Erythroblast (primary cell): ENCODE data around the gene ACTN4.
"Not testable (repeated sequence)": the region's sequence is repeated elsewhere in the genome, so short reads cannot be mapped to it uniquely, and the experiment has no call there.

Experiments
- DNase-seq, 2 experiments: peaks; one replicate each; lab custom pipeline; 2025; lab: John Stamatoyannopoulos, UW
- GATA1 ChIP-seq: IDR thresholded peaks from 2 replicates; pipeline ENCODE4 v1.6.1; 2011; ENCODE audit warnings: low read depth, mild to moderate bottlenecking, control low read depth, low read length, moderate library complexity
- POLR2A ChIP-seq: IDR thresholded peaks from 2 replicates; pipeline ENCODE4 v1.6.1; 2011; ENCODE audit warnings: mild to moderate bottlenecking, low read length

Gene ACTN4

GRCh38 chr19:38626401-38626800, 21.0 kb upstream of the ACTN4 start:
- DNase-seq, result no peak
- TF ChIP-seq POLR2A, result no peak
- TF ChIP-seq GATA1, result no peak

GRCh38 chr19:38629568-38629967, 17.9 kb upstream of the ACTN4 start:
- DNase-seq, result no peak
- no peak for TF ChIP-seq POLR2A
- no peak for TF ChIP-seq GATA1

- not testable (repeated sequence) for DNase-seq
Observed at GRCh38 chr19:38631301-38631700, 16.1 kb upstream of the ACTN4 start.

GRCh38 chr19:38631811-38632475, 15.5 kb upstream of the ACTN4 start:
- not testable (repeated sequence) for DNase-seq

- peak; percentile 49 to 77 for DNase-seq
Observed at GRCh38 chr19:38632476-38633213, 14.8 kb upstream of the ACTN4 start.

GRCh38 chr19:38634757-38635482, 12.5 kb upstream of the ACTN4 start:
- TF ChIP-seq GATA1 (no peak), POLR2A (no peak)
- DNase-seq, result peak; percentile 71 to 85

More at GRCh38 chr19:38632476-38633213, 14.8 kb upstream of the ACTN4 start:
- TF ChIP-seq POLR2A (peak; percentile 39), GATA1 (no peak)

- TF ChIP-seq POLR2A (no peak), GATA1 (no peak)
- DNase-seq, result no peak
Observed at GRCh38 chr19:38635483-38636399, 11.7 kb upstream of the ACTN4 start.

- DNase-seq, result no peak
- no peak for TF ChIP-seq POLR2A
- no peak for TF ChIP-seq GATA1
Observed at GRCh38 chr19:38638461-38638860, 9.0 kb upstream of the ACTN4 start.

- TF ChIP-seq POLR2A, result no peak
- no peak for TF ChIP-seq GATA1
Observed at GRCh38 chr19:38639679-38640078, 7.8 kb upstream of the ACTN4 start.

GRCh38 chr19:38640368-38640767, 7.1 kb upstream of the ACTN4 start:
- no peak for TF ChIP-seq GATA1
- TF ChIP-seq POLR2A, result no peak

More at GRCh38 chr19:38639679-38640078, 7.8 kb upstream of the ACTN4 start:
- no peak for DNase-seq

GRCh38 chr19:38642176-38642575, 5.3 kb upstream of the ACTN4 start:
- no peak for DNase-seq
- TF ChIP-seq GATA1, result no peak

More at GRCh38 chr19:38640368-38640767, 7.1 kb upstream of the ACTN4 start:
- DNase-seq, result no peak

GRCh38 chr19:38644719-38645118, 2.7 kb upstream of the ACTN4 start:
- DNase-seq, result no peak
- TF ChIP-seq GATA1 (no peak), POLR2A (no peak)
